ENCODE measurements around the gene MBTPS1. TPM values are rescaled to one million over a fixed set of nuclear protein-coding genes. Genes with fewer than 3 reads are reported as not detected.

MBTPS1 gene
- total RNA-seq, 6 experiments from 2014 or later: 34.5 to 45.6 (median 40.1) TPM

DNA sequence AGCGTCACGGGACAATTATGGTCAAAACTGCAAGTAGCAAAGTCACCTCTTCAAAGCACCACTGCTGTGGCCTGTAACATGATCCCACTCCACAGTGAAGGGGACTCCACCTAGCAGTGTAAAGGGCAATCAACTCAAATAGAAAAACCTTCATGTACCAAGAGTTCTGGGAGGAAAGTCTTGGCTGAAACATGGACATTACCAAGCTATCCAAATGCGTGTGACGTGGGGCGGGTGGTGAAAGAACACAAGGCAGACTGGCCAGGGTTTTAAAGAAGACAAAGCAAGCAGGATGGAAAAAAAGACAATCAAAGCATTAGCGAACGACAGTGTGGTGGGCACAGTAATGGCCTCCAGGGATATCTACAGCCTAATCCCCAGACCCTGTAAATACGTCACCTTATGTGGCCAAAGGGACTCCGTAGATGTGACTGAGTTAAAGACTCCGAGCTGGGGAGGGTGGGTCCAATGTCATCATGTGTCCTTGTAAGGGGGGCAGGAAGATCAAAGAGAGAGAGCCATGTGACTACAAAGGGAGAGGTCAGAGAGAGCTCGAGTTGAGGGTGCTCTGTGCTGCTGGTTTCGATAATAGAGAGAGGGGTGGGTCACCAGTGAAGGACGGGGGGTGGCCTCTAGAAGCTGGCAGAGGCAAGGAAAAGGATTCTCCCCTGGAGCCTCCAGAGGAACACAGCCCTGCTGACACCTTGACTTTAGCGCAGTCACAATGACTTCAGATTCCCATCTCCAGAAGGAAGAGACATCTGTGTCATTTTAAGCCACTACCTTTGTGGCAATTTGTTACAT is 22.3 kb upstream of the MBTPS1 start:
- Histone ChIP-seq H3K4me1 (no peaks in the 10 kb centered on the region), H3K9me3 (no peaks in the 10 kb centered on the region), H3K27ac (no peak overlapping the region), H3K27me3 (no peaks in the 10 kb centered on the region), H3K36me3 (no peaks in the 10 kb centered on the region), H3K4me3 (no peak overlapping the region)
- WGBS (ENCODE audit: insufficient coverage, low coverage, low lambda C conversion rate, missing lambda C conversion rate): 77% methylated on average over 14 of the region's 14 CpGs
- ATAC-seq: no peak
- DNase-seq: no peak
- TF ChIP-seq POLR2A (IDR thresholded peaks at IDR 0.05) (no peak), CTCF (IDR thresholded peaks at IDR 0.05) (no peak)
- intact Hi-C loops (cut with DNase I): no loop called here

GRCh38 chr16:84138500-84138823 is 21.7 kb upstream of the MBTPS1 start:
- intact Hi-C loops (cut with DNase I): no loop called here
- Histone ChIP-seq H3K27ac (no peak overlapping the region), H3K36me3 (no peaks in the 10 kb centered on the region), H3K9me3 (no peaks in the 10 kb centered on the region), H3K4me3 (no peak overlapping the region), H3K4me1 (no peaks in the 10 kb centered on the region), H3K27me3 (no peaks in the 10 kb centered on the region)
- no peak for TF ChIP-seq POLR2A (IDR thresholded peaks at IDR 0.05)
- TF ChIP-seq CTCF (IDR thresholded peaks at IDR 0.05): no peak
- 69% methylated on average over 2 of the region's 2 CpGs for WGBS (ENCODE audit: insufficient coverage, low coverage, low lambda C conversion rate, missing lambda C conversion rate)
- DNase-seq: no peak
- no peak for ATAC-seq

DNA sequence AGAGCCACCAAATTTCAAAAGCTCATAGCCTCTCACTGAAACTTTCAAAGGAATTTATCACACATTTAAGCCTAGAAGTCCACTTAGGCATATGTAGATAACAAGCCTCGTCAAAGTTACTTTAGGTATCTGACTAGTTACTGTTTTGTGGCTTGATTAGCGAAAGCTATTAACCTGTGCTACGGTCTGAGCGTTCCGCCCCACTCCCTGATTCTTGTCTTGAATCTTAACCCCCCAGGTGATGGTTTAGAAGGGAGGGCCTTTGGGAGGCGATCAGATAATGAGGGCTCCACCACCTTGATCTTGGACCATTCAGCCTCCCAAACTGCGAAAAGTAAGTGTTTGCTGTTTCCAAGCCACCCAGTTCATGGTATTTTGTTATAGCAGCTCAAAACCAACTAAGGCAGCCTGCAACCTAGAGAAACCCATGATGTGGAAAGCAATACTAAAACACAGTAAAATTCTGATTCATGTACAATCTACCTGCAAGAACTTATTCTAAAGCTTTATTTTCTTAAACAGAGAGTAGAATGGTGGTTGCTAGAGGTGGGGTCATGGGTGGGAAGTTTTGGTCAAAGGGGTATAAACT is 21.1 kb upstream of the MBTPS1 start:
- H3K27me3 ChIP-seq: no peaks in the 10 kb centered on the region
- DNase-seq (no peak), ATAC-seq (no peak)
- intact Hi-C loops (cut with DNase I): no loop called here
- TF ChIP-seq POLR2A (IDR thresholded peaks at IDR 0.05) (no peak), CTCF (IDR thresholded peaks at IDR 0.05) (no peak)
- H3K27ac ChIP-seq: no peak overlapping the region
- H3K4me3 ChIP-seq: no peak overlapping the region
- H3K9me3 ChIP-seq: no peaks in the 10 kb centered on the region
- no peaks in the 10 kb centered on the region for H3K36me3 ChIP-seq
- H3K4me1 ChIP-seq: no peaks in the 10 kb centered on the region
- 97% methylated on average over 7 of the region's 7 CpGs for WGBS (ENCODE audit: insufficient coverage, low coverage, low lambda C conversion rate, missing lambda C conversion rate)

- H3K4me1 ChIP-seq: no peaks in the 10 kb centered on the region
- intact Hi-C loops (cut with DNase I): no loop called here
- H3K27ac ChIP-seq: no peak overlapping the region
- H3K4me3 ChIP-seq: no peak overlapping the region
- ATAC-seq: no peak
- H3K9me3 ChIP-seq: no peaks in the 10 kb centered on the region
- no peaks in the 10 kb centered on the region for H3K36me3 ChIP-seq
- DNase-seq: no peak
- WGBS (ENCODE audit: insufficient coverage, low coverage, low lambda C conversion rate, missing lambda C conversion rate): 70% methylated on average over 2 of the region's 8 CpGs
- no peaks in the 10 kb centered on the region for H3K27me3 ChIP-seq
- TF ChIP-seq CTCF (IDR thresholded peaks at IDR 0.05): no peak
- no peak for TF ChIP-seq POLR2A (IDR thresholded peaks at IDR 0.05)
Measured at GRCh38 chr16:84137287-84137686, 20.5 kb upstream of the MBTPS1 start.
